Activated T-cell treated with anti-CD3 and anti-CD28 coated beads, Interleukin-2, amount 50 U/mL, for 72 hours (primary cell): ENCODE results near the gene ZBED1. TPM values are rescaled to one million over a fixed set of nuclear protein-coding genes. Genes with fewer than 3 reads are reported as not detected.
"Not testable (repeated sequence)": the region's sequence is repeated elsewhere in the genome, so short reads cannot be mapped to it uniquely, and the experiment has no call there.

Experiments used
- ATAC-seq, 2 donors: fragments of 150-1000 bp; cut with Tn5 transposase; replicated peaks in 1 of 2; 2 replicates each; pipeline ENCODE4 v1.10.0; 2021; ENCODE audit warnings: moderate library complexity in 2 of 2, mild to moderate bottlenecking in 1 of 2
- DNase-seq, 2 donors: peaks; one replicate each; pipeline ENCODE4 v3.0.0; 2021 to 2022; ENCODE audit warnings: mixed read lengths in 1 of 2
- H3K27ac Mint-ChIP-seq: one replicate; pipeline ENCODE4 v1.8.0; 2022; ENCODE audit warnings: mild to moderate bottlenecking, moderate library complexity, mixed read lengths
- H3K27me3 Mint-ChIP-seq: one replicate; pipeline ENCODE4 v1.8.0; 2022; ENCODE audit warnings: low read depth, mixed read lengths
- H3K36me3 Mint-ChIP-seq, 2 donors: one replicate each; pipeline ENCODE4 v1.8.0; 2022; ENCODE audit warnings: mixed read lengths in 2 of 2, mild to moderate bottlenecking in 1 of 2; ENCODE audit not compliant: insufficient read depth in 2 of 2
- H3K4me1 Mint-ChIP-seq: one replicate; pipeline ENCODE4 v1.8.0; 2022; ENCODE audit warnings: low read depth, mixed read lengths
- H3K4me3 Mint-ChIP-seq, 2 donors: one replicate each; pipeline ENCODE4 v1.8.0; 2022; ENCODE audit warnings: mild to moderate bottlenecking in 2 of 2, mixed read lengths in 2 of 2, moderate library complexity in 2 of 2
- H3K9me3 Mint-ChIP-seq, 2 donors: one replicate each; pipeline ENCODE4 v1.8.0; 2022; ENCODE audit warnings: mixed read lengths in 2 of 2
- total RNA-seq, 2 donors: library from RNA; stranded (reverse); gene quantifications; one replicate each; pipeline ENCODE4 v1.2.3, GENCODE V29; 2022

The ZBED1 gene
- total RNA-seq, 2 donors from 2014 or later: 24.5 to 28.5 TPM

DNA sequence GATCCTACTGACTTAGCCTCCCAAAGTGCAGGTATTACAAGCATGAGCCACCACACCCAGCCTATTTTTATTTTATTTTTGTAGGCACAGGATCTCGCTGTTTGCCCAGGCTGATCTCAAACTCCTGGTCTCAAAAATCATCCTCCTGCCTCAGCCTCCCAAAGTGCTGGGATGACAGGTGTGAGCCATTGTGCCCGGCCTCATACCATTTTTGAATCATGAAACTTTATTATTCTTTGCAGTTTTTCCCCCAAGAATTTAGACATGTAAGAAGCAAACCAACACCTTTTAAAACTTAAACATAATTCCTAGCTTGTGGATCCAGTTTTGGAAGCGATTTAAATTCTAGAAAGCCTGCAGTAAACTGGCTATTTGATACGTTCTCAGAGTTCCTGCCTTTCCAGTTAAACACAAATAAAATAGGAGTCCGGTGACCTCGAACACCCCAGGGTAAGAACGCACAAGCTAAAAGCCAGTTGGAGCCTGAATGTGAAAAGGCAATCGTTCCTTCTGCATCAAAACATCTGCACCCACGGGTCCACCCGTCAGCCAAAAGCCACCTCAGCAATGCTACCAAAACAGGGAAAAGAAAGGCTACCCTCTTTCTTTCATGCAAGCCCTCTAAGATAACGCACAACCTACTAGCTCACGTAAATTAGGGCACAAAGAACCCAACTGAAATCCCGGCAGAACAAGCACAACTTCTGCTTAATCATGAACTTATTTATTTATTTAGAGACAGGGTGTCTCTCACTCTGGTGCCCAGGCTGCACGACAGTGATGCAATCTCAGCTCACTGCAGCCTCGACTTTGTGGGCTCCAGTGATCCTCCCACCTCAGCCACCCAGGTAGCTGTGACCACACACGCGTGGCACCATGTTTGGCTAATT lies 39.7 kb downstream of the ZBED1 start:
- DNase-seq, H3K4me1 Mint-ChIP-seq, H3K9me3 Mint-ChIP-seq, H3K4me3 Mint-ChIP-seq, H3K27ac Mint-ChIP-seq, H3K27me3 Mint-ChIP-seq, ATAC-seq, H3K36me3 Mint-ChIP-seq: not testable (repeated sequence)

- H3K36me3 Mint-ChIP-seq, H3K4me3 Mint-ChIP-seq, H3K27me3 Mint-ChIP-seq, H3K9me3 Mint-ChIP-seq, ATAC-seq, H3K4me1 Mint-ChIP-seq, H3K27ac Mint-ChIP-seq, DNase-seq: not testable (repeated sequence)
Observed at GRCh38 chrX:2460048-2460447, 40.7 kb downstream of the ZBED1 start.

DNA sequence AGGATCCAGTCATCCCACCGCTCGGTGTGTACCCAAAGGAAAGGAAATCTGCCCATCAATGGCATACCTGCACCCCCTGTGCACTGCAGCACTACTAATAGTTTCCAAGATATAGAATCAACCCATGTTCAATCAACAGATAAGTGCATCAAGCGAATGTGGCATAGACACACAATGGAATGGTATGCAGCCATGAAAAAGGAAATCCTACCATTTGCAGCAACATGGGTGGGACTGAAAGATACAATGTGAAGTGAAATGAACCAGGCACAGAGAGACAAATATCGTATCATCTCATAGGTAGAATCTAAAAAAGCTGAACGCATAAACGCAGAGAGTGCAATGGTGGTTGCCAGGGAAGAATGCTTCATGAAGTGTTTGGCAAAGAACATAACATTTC lies 42.5 kb downstream of the ZBED1 start:
- H3K36me3 Mint-ChIP-seq: peaks cover 2 to 4% of the 10 kb centered on the region in 2 donors

DNA sequence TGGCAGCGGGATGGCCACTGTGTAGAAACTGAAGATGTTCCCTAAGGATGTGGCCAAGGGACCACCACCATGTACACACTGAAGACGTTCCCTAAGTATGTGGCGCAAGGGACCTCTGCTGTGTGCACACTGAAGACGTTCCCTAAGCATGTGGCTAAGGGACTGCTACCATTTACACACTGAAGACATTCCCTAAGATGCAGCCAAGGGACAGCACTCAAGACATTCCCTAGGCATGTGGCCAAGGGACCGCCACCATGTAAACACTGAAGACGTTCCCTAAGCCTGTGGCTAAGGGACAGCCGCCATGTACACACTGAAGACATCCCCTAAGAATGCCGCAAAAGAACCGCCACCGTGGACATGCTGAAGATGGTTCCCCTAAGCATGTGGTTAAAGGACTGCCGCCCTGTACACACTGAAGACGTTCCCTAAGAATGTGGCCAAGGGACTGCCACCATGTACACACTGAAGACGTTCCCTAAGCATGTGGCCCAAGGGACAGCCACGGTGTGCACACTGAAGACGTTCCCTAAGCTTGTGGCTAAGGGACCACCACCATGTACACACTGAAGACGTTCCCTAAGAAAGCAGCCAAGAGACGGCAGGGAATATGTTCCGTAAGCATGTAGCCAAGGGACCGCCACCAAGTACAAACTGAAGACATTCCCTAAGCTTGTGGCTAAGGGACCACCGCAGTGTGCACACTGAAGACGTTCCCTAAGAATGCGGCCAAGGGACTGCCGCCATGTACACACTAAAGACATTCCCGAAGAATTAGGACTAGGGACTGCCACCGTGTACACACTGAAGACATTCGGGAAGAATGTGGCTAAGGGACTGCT lies 43.3 kb downstream of the ZBED1 start:
- no peak for ATAC-seq
- peaks cover 0 to 8% of the 10 kb centered on the region in 2 donors for H3K9me3 Mint-ChIP-seq
- DNase-seq: no peak
- H3K27ac Mint-ChIP-seq: no peak overlapping the region
- H3K36me3 Mint-ChIP-seq: peaks cover 6 to 8% of the 10 kb centered on the region in 2 donors
- H3K4me1 Mint-ChIP-seq: no peaks in the 10 kb centered on the region
- H3K27me3 Mint-ChIP-seq: no peaks in the 10 kb centered on the region
- no peak overlapping the region for H3K4me3 Mint-ChIP-seq

More for the DNA sequence above, 42.5 kb downstream of the ZBED1 start:
- no peak for ATAC-seq
- no peak overlapping the region for H3K4me3 Mint-ChIP-seq
- H3K27ac Mint-ChIP-seq: no peak overlapping the region
- H3K4me1 Mint-ChIP-seq: no peaks in the 10 kb centered on the region
- no peaks in the 10 kb centered on the region for H3K27me3 Mint-ChIP-seq
- H3K9me3 Mint-ChIP-seq: peaks cover 0 to 4% of the 10 kb centered on the region in 2 donors
- DNase-seq: no peak

DNA sequence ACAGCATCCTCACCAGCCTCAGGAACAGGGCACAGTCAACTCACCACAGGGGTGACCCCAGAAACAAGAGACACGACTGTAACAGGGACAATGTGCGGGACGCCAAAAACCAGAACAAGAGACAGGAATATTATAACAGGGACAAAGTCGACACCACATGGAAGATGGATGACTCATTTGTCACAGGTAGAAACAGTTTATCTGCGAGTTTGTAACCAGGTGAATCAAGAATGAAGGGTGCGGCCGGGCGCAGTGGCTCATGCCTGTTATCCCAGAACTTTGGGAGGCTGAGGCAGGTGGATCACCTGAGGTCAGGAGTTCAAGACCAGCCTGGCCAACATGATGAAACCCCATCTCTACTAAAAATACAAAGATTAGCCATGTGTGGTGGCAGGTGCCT lies 44.7 kb downstream of the ZBED1 start:
- peaks cover 6 to 11% of the 10 kb centered on the region in 2 donors for H3K36me3 Mint-ChIP-seq
- not testable (repeated sequence) for ATAC-seq, H3K27ac Mint-ChIP-seq, H3K9me3 Mint-ChIP-seq, DNase-seq, H3K27me3 Mint-ChIP-seq, H3K4me1 Mint-ChIP-seq, H3K4me3 Mint-ChIP-seq

DNA sequence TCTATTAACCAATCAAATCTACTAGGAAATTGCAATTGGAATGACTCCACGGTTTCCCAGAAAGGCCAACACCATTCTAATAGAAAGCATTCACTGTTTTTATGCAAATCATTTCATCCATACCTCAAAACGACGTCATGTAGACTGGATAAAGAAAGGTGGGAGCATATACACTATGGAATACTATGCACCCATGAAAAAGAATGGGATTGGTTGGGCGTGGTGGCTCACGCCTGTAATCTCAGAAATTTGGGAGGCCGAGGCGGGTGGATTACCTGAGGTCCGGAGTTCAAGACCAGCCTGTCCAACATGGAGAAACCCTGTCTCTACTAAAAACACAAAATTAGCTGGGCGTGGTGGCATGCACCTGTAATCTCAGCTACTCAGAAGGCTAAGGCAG lies 46.2 kb downstream of the ZBED1 start:
- H3K36me3 Mint-ChIP-seq: peaks cover 6 to 11% of the 10 kb centered on the region in 2 donors
- H3K27me3 Mint-ChIP-seq, ATAC-seq, DNase-seq, H3K4me1 Mint-ChIP-seq, H3K9me3 Mint-ChIP-seq, H3K27ac Mint-ChIP-seq, H3K4me3 Mint-ChIP-seq: not testable (repeated sequence)

- Mint-ChIP-seq H3K4me1 (peaks cover 9% of the 10 kb centered on the region), H3K4me3 (no peak overlapping the region), H3K27ac (no peak overlapping the region), H3K9me3 (peaks cover 0 to 4% of the 10 kb centered on the region in 2 donors), H3K27me3 (no peaks in the 10 kb centered on the region), H3K36me3 (peaks cover 4 to 7% of the 10 kb centered on the region in 2 donors)
- ATAC-seq (no peak), DNase-seq (no peak)
Observed at GRCh38 chrX:2452799-2453198, 48.0 kb downstream of the ZBED1 start.

DNA sequence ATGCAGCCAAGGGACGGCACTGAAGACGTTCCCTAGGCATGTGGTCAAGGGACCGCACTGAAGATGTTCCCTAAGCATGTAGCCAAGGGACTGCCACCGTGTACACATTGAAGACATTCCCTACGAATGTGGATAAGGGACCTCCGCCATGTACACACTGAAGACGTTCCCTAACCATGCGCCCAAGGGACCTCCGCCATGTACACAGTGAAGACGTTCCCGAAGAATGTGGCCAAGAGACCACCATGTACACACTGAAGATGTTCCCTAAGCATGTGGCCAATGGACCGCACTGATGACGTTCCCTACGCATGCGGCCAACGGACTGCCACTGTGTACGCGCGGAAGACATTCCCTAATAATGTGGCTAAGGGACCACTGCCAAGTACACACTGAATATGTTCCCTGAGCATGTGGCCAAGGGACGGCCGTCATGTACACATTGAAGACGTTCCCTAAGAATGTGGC lies 48.4 kb downstream of the ZBED1 start:
- Mint-ChIP-seq H3K4me1 (peaks cover 9% of the 10 kb centered on the region), H3K27me3 (no peaks in the 10 kb centered on the region), H3K4me3 (no peak overlapping the region), H3K9me3 (peaks cover 0 to 4% of the 10 kb centered on the region in 2 donors), H3K36me3 (peaks cover 8 to 9% of the 10 kb centered on the region in 2 donors), H3K27ac (no peak overlapping the region)
- ATAC-seq: no peak
- DNase-seq: no peak

DNA sequence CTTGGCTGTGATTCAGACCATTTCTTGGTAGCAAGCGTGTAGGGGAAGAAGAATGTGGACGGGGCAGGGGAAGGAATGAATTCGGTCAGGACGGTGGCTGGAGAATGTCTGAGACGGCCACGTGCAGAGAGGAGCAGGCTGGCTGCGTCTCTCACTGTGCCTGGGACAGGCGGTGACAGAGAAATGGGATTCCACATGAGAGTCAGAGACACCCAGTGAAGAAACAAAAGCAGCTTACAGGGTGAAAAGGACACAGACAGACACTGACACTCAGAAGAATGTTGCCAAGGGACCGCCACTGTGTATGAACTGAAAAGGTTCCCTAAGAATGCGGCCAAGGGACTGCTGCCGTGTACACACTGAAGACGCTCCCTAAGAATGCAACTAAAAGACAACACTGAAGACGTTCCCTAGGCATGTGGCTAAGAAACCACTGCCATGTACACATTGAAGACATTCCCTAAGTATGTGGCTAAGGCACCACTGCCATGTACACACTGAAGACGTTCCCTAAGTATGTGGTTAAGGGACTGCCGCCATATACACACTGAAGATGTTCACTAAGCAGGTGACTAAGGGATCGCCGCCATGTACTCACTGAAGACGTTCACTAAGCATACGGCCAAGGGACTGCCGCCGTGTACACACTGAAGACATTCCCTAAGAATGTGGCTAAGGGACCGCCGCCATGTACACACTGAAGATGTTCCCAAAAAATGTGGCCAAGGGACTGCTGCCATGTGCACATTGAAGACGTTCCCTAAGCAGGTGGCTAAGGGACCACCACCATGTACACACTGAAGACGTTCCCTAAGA lies 49.1 kb downstream of the ZBED1 start:
- no peak for DNase-seq
- Mint-ChIP-seq H3K4me1 (peaks cover 9% of the 10 kb centered on the region), H3K4me3 (no peak overlapping the region), H3K36me3 (peaks cover 10 to 11% of the 10 kb centered on the region in 2 donors), H3K27me3 (no peaks in the 10 kb centered on the region), H3K27ac (no peak overlapping the region), H3K9me3 (peaks cover 0 to 4% of the 10 kb centered on the region in 2 donors)
- no peak for ATAC-seq

DNA sequence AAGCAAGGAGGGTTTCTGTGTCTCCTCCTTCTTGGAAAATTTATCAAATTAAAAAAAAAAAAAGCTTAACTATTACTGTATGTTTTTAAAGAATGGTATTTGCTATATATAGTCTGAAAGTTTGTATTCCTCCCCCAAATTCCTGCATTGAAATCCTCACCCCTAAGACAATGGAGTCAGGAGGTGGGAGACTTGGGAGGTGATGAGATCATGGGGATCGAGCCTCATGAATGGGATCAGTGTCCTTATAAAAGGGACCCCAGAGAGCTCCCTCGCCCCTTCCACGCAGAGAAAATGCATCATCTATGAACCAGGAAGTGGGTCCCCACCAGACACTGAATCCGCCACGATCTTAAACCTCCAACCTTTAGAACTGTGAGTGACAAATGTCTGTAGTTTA lies 50.1 kb downstream of the ZBED1 start:
- Mint-ChIP-seq H3K27me3 (no peaks in the 10 kb centered on the region), H3K9me3 (peaks cover 0 to 4% of the 10 kb centered on the region in 2 donors), H3K4me3 (no peak overlapping the region), H3K36me3 (peaks cover 10 to 14% of the 10 kb centered on the region in 2 donors), H3K27ac (no peak overlapping the region), H3K4me1 (peaks cover 9% of the 10 kb centered on the region)
- DNase-seq (no peak), ATAC-seq (no peak)

- H3K36me3 Mint-ChIP-seq: peaks cover 10 to 14% of the 10 kb centered on the region in 2 donors
- ATAC-seq (no peak), DNase-seq (no peak)
- H3K4me3 Mint-ChIP-seq: no peak overlapping the region
- H3K9me3 Mint-ChIP-seq: peaks cover 0 to 4% of the 10 kb centered on the region in 2 donors
- H3K27me3 Mint-ChIP-seq: no peaks in the 10 kb centered on the region
- peaks cover 9% of the 10 kb centered on the region for H3K4me1 Mint-ChIP-seq
- H3K27ac Mint-ChIP-seq: no peak overlapping the region
Observed at GRCh38 chrX:2449135-2449886, 51.5 kb downstream of the ZBED1 start.

DNA sequence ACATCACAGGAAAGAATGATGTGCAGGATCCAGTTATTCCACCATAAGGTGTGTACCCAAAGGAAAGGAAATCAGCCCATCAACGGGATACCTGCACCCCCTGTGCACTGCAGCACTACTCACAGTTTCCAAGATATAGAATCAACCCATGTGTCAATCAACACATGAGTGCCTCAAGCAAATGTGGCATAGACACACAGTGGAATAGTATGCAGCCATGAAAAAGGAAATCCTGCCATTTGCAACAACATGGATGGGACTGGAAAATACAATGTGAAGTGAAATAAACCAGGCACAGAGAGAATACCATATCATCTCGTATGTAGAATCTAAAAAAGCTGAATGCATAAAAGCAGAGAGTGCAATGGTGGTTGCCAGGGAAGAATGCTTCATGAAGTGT lies 53.3 kb downstream of the ZBED1 start:
- ATAC-seq: no peak
- peaks cover 6 to 13% of the 10 kb centered on the region in 2 donors for H3K36me3 Mint-ChIP-seq
- no peaks in the 10 kb centered on the region for H3K27me3 Mint-ChIP-seq
- no peaks in the 10 kb centered on the region for H3K9me3 Mint-ChIP-seq
- peaks cover 9% of the 10 kb centered on the region for H3K4me1 Mint-ChIP-seq
- DNase-seq: no peak
- no peak overlapping the region for H3K4me3 Mint-ChIP-seq
- no peak overlapping the region for H3K27ac Mint-ChIP-seq
